HCT116 (cell line): Measurements from ENCODE around the gene MBP.

ENCODE experiments used
- CEBPB ChIP-seq: IDR thresholded peaks from 2 replicates; pipeline ENCODE4 v1.6.1; 2012; ENCODE audit warnings: low read depth
- EZH2 ChIP-seq: fragments of 200-600 bp; sonication (generic); IDR thresholded peaks from 2 replicates; pipeline ENCODE4 v1.6.1; 2017; ENCODE audit warnings: antibody characterized with exemption, mixed run types
- POLR2AphosphoS5 ChIP-seq: IDR thresholded peaks from 2 replicates; pipeline ENCODE4 v1.6.1; 2011; ENCODE audit warnings: mild to moderate bottlenecking, low read depth, low read length, moderate library complexity
- RAD21 ChIP-seq: IDR thresholded peaks from 2 replicates; pipeline ENCODE4 v1.6.1; 2012; ENCODE audit warnings: low read depth, mild to moderate bottlenecking
- TF ChIP-seq, protein P1 (sequence below), 3 experiments: fragments of 200-600 bp in 1 of 3; sonication (generic) in 1 of 3; IDR thresholded peaks in 2 of 3; conservative IDR thresholded peaks in 1 of 3; 2 replicates each; pipeline ENCODE4 v1.5.1; 2012 to 2017; ENCODE audit warnings: low read depth in 2 of 3, low read length in 2 of 3, antibody characterized with exemption in 1 of 3, borderline replicate concordance in 1 of 3, control low read depth in 1 of 3, mild to moderate bottlenecking in 1 of 3, mixed read lengths in 1 of 3, mixed run types in 1 of 3, moderate library complexity in 1 of 3; ENCODE audit not compliant: insufficient read depth in 1 of 3
- TF ChIP-seq, protein P2 (sequence below): IDR thresholded peaks from 2 replicates; pipeline ENCODE4 v1.6.1; 2011; ENCODE audit warnings: mild to moderate bottlenecking, low read length, moderate library complexity; ENCODE audit not compliant: insufficient replicate concordance; ENCODE audit errors: extremely low read depth

DNA sequence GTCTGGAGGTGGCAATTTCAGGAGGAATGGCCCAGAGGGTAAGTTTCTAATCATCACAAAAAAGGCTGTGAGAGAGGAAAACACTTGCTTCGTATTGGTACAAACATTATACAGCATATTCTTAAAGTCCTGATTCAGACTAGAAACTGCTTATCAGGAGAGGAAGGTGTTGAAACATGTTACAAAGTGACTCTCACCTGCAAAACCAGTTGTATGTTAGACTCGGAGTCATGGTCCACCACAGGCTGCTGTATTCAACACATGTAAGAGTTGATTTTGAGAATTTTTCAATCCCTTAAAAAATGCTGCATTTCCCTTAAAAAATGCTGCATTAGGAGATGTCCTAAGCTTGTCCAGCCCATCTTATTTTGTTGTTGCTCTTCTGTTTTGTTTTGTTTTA lies 61.5 kb downstream of the MBP start:
- TF ChIP-seq, protein P1, sequence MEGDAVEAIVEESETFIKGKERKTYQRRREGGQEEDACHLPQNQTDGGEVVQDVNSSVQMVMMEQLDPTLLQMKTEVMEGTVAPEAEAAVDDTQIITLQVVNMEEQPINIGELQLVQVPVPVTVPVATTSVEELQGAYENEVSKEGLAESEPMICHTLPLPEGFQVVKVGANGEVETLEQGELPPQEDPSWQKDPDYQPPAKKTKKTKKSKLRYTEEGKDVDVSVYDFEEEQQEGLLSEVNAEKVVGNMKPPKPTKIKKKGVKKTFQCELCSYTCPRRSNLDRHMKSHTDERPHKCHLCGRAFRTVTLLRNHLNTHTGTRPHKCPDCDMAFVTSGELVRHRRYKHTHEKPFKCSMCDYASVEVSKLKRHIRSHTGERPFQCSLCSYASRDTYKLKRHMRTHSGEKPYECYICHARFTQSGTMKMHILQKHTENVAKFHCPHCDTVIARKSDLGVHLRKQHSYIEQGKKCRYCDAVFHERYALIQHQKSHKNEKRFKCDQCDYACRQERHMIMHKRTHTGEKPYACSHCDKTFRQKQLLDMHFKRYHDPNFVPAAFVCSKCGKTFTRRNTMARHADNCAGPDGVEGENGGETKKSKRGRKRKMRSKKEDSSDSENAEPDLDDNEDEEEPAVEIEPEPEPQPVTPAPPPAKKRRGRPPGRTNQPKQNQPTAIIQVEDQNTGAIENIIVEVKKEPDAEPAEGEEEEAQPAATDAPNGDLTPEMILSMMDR (IDR thresholded peaks at IDR 0.05 in 2 of 3, conservative IDR thresholded peaks at IDR 0.05 in 1 of 3; ENCODE audit: borderline replicate concordance in 1 of 3, insufficient read depth in 1 of 3, low read depth in 2 of 3, low read length in 2 of 3) = no peak
- TF ChIP-seq, protein P2, sequence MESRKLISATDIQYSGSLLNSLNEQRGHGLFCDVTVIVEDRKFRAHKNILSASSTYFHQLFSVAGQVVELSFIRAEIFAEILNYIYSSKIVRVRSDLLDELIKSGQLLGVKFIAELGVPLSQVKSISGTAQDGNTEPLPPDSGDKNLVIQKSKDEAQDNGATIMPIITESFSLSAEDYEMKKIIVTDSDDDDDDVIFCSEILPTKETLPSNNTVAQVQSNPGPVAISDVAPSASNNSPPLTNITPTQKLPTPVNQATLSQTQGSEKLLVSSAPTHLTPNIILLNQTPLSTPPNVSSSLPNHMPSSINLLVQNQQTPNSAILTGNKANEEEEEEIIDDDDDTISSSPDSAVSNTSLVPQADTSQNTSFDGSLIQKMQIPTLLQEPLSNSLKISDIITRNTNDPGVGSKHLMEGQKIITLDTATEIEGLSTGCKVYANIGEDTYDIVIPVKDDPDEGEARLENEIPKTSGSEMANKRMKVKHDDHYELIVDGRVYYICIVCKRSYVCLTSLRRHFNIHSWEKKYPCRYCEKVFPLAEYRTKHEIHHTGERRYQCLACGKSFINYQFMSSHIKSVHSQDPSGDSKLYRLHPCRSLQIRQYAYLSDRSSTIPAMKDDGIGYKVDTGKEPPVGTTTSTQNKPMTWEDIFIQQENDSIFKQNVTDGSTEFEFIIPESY = no peak
- TF ChIP-seq RAD21 (no peak), CEBPB (no peak), EZH2 (no peak), POLR2AphosphoS5 (no peak)
